Medulla oblongata (tissue), 1 donor: ENCODE measurements around the gene OR2S2.
"Not testable (repeated sequence)": the region's sequence is repeated elsewhere in the genome, so short reads cannot be mapped to it uniquely, and the experiment has no call there.

ENCODE experiments used
- DNase-seq: peaks from one replicate; pipeline ENCODE4 v3.0.0-alpha.2; 2015; ENCODE audit errors: extremely low spot score

OR2S2 gene

DNA sequence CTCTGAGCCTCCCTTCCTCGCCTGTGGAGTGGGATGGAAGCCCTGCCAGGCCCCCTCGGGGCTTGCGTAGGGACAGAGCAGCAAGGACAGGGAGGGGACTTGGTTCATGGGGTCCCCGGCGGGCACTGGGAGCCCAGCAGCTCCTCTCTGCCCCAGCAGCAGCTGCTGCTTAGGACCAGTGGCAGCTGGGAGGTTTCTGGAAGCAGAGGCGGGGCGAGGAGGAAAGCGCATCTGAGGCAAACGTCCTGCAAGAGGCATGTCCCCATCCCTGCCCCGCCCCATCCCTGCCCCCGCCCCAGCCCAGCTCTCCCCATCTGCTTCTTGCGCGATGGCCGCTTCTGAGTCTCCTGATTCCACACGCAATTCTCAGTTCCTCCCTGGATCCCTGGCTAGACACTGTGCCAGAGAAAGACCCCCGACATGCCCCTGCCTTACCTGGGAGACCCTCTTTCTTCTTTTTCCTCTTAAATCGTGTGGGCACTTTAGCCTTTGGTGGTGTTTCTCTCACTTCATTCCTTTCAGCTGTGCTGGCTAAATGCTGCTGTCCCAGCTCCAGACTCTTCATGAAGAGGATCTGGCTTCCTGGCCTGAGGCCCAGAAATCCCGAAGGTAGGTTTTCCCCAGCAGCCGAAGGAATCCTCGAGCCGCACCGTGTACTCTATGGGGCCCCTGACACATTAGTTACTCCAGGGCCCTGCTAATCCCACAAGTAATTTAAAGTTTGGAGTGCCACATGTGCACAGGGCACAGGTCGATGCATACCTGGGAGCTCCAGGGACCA lies 4.4 kb upstream of the OR2S2 start:
- no peak for DNase-seq

- no peak for DNase-seq
These were observed 2.2 kb upstream of the OR2S2 start for GRCh38 chr9:35960039-35960655.

DNA sequence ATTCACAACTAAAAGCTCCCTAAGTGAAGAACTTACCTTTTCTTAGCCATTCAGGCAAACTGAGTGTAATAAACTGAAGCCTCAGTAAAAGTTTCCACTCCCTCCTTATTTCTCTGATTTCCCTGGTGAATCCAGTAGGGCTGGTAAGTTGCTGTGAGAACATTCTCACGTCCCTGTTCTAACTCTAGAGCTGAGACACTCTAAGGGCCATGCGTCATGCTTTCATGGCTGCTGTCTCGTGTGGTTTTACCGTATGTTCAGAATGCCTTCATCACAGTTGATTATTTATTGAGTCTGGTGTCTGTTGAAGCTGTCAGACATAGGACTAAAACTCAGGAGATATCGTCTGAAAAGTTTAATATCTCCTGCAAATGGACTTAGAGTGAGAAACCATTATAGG lies 1.3 kb downstream of the OR2S2 start:
- DNase-seq, result no peak

DNA sequence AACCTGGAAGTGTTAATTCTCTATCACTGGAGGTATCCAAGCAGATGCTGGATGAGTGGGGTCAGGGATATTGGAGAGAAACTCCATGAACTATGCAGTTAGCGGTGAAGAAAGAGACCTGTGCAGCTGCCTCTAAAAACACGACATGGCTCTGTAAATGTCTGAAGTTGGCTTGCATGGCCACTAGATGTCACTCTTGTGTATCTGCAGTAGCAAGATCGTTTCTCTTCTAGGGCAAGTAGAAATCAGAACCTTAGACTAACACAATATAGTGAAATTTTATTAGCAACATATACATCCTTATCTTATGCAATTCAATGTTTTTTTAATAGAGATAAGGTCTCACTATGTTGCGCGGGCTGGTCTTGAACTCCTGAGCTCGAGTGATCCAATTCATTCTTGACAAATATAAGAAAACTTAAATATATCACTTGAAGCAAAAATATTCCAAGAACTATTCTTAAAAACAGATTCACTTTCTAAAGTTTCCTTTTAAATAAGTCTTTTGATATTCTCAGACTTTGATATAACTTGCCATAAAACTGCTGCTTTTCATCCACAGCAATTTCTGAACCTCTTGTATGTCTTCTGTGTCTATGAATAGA lies 2.9 kb downstream of the OR2S2 start:
- DNase-seq, result peak; percentile 81

DNA sequence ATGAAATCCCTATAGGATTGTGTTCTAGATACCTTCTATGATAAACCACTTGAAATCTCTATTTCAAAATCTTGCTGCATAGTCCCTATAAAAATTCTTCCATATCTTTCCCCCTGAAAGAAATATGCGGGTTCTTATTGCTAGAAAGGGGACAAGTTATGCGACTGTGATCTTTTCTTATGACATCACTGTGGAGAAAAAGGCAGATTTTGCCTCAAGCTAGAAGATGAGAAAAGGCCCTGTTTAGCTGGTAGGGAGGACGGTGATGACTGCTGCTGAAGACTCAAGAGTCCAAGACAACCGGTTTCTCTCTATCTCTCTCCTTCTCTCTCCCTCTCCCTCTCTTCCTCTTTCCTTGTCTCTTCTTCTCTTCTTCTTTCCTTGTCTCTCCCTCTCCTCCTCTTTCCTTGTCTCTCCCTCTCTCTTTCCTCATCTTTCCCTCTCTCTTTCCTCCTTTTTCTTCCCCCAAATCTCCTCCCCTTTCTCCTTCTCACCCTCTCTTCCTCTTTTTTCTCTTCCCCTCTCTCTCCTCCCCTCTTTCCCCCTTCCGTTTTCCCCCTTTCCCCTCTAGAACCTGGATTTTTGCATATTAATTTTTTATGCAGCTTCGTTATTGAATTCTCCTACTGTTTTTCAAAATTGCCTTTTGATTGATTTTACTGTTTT lies 5.3 kb downstream of the OR2S2 start:
- no peak for DNase-seq

- DNase-seq, result no peak
These were observed 6.2 kb downstream of the OR2S2 start for GRCh38 chr9:35951736-35952135.

DNA sequence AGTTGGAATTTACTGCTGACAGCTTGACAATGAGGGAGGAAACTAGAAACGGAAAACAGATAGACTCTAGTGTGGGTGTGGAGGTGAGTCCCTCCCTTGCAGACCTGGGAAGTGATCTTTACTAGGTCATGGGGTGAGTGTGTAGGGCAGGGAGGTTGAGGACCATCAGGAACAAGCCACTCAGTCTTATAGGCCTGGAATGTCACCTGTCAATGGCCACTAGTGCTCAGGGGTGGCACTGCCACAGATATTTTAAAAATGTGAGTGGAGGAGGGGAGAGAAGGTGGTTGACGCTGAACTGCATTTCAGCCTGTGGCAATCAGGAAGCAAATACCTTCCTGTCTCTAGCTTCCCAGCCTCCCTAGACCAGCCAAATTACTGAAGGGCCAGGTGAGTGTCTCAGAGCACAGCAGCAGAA lies 9.0 kb downstream of the OR2S2 start:
- DNase-seq, result no peak

DNA sequence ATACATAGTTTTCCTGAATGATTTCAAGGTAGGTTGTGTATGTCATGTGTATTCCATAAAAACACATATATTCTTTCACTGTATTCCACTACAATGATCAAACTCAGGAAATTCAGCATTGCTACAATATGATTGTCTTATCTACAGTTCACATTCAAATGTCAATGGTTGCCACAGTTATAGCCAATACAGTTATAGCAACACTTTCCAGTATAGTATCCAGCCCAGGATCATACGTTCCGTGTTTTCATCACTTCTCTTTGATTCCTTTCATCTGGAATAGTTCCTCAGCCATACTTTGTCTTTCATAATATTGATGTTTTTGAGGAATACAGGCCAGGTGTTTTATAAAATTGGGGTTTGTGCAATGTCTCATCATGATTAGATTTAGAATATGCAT lies 9.5 kb downstream of the OR2S2 start:
- no peak for DNase-seq

GRCh38 chr9:35945341-35946018 lies 12.5 kb downstream of the OR2S2 start:
- peak; percentile 81 for DNase-seq

GRCh38 chr9:35944841-35945240 lies 13.1 kb downstream of the OR2S2 start:
- DNase-seq, result no peak

DNA sequence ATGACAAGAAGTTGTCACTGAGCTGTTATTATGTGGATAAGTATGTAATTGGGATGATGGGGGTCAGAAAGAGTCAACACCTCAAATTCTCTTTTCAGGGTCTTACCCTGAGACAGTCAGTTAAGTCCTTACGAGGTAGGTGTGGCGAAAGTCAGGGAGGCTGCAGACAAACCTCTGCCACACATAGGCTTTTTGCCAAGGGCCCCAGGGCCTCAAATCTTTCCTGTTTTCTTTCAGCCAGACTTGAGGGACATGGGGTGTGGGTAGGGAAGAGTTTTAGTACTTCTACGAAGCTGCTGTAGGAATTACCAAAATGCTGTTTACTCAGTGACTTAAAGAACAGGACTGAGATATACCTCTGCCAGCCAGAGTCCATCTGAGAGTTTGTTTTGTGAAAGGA lies 13.8 kb downstream of the OR2S2 start:
- DNase-seq, result no peak

GRCh38 chr9:35942286-35942685 lies 15.7 kb downstream of the OR2S2 start:
- DNase-seq, result no peak

- DNase-seq, result no peak
These were observed 17.2 kb downstream of the OR2S2 start for GRCh38 chr9:35940458-35941407.

GRCh38 chr9:35939679-35940250 lies 18.2 kb downstream of the OR2S2 start:
- no peak for DNase-seq

GRCh38 chr9:35938474-35939356 lies 19.2 kb downstream of the OR2S2 start:
- DNase-seq, result no peak

DNA sequence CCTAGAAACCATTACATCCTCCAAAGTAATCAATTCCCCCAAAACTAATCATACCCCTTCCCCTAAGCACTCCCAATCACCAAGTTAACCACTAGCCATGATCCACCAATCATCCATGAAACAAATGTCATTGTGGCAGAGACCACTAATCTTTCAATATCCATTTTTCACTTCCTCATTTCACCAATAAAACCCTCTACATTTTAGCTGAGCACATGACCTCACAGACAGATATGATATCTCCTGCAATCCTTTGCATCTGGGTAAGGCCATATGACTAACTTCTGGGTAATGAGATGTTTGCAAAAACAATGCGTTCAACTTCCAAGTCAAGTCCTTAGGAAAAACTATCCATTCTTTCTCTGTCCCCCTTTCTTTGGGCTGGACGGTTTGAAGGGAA lies 20.7 kb downstream of the OR2S2 start:
- DNase-seq, result no peak

DNA sequence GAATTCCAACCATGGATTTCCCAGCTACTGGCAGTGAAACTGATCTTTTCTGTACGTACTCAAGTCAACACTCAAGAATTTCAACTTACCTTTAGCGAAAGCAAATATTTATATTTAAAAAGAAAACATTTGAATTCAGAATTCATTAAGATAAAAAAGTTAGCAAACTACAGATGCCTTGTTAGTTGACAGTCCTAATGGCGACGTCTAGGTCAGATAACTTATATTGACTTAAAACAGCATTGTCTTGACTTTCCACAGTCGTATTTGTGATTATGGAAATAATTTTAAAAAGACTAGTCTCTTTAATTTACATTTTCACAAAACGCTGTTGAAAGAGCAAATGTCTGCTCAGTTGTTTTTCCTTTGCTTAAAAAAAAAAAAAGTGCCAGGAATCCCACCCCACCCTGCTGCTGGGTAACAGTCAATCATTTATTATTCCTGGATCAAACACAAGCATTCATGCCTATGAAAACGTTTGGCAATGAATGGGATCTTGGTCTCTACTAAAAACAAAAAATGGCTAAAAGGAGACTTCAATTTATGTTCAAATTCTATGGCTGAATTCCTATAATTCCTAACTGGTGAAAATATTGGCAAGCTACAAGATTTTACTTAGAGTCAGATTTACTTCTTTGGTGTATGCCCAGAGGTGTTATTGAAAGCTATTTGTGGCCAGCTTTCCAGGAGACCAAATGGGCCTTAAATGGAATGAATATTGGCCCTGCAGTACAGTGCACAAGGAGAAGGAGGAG lies 22.0 kb downstream of the OR2S2 start:
- DNase-seq, result no peak

- no peak for DNase-seq
These were observed 22.7 kb downstream of the OR2S2 start for GRCh38 chr9:35935261-35935660.

- DNase-seq, result not testable (repeated sequence)
These were observed 23.9 kb downstream of the OR2S2 start for GRCh38 chr9:35934069-35934468.
